Spleen (tissue), 7 donors: ENCODE data around the gene CHD5.

ENCODE experiments used
- POLR2A ChIP-seq, 3 donors: fragments of 450-650 bp; IDR thresholded peaks; one replicate each; pipeline ENCODE4 v1.5.1; 2017; ENCODE audit warnings: antibody characterized with exemption in 3 of 3, mild to moderate bottlenecking in 1 of 3
- POLR2AphosphoS5 ChIP-seq, 3 donors: sonication (generic); formaldehyde crosslinking; IDR thresholded peaks; one replicate each; pipeline ENCODE4 v1.5.1; 2017; ENCODE audit warnings: antibody characterized with exemption in 3 of 3
- TF ChIP-seq, protein P1 (sequence below), 11 experiments: fragments of 200-600 bp in 7 of 11; fragments of 450-650 bp in 4 of 11; sonication (generic) in 4 of 11; IDR thresholded peaks in 8 of 11; conservative IDR thresholded peaks in 3 of 11; 1 replicate in 7 of 11; 2 replicates in 4 of 11; pipeline versions ENCODE4 v1.4.0 to v1.8.0; 2016 to 2021; ENCODE audit warnings: antibody characterized with exemption in 11 of 11, inconsistent platforms in 4 of 11, mild to moderate bottlenecking in 1 of 11
- donor health status: DM: no; HTN: no; CAD: no; lungs with moderate emphysema.
- donor health status: DM: no; HTN: no; CAD: no.
- donor health status: DM: no; HTN: no; CAD: no.

DNA sequence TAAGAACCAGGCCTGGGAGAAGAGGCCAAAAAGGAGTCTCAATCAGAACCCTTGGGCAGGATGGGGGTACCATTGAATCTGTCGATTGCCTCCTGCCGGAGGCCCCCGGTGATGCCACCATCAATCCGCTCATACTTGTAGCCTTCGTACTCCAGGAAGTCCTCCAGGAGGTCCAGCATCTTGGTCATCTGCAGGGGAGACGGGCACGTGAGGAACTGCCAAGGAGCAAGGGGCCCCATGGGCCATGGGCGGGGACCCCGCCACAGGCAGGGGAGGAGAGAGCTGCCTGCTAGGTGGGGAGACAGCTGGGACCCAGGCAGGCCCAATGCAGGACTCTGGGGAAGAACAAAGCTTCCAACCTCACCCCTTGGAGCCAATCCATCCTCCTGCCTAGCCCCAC lies 48.6 kb downstream of the CHD5 start:
- TF ChIP-seq, protein P1, sequence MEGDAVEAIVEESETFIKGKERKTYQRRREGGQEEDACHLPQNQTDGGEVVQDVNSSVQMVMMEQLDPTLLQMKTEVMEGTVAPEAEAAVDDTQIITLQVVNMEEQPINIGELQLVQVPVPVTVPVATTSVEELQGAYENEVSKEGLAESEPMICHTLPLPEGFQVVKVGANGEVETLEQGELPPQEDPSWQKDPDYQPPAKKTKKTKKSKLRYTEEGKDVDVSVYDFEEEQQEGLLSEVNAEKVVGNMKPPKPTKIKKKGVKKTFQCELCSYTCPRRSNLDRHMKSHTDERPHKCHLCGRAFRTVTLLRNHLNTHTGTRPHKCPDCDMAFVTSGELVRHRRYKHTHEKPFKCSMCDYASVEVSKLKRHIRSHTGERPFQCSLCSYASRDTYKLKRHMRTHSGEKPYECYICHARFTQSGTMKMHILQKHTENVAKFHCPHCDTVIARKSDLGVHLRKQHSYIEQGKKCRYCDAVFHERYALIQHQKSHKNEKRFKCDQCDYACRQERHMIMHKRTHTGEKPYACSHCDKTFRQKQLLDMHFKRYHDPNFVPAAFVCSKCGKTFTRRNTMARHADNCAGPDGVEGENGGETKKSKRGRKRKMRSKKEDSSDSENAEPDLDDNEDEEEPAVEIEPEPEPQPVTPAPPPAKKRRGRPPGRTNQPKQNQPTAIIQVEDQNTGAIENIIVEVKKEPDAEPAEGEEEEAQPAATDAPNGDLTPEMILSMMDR (IDR thresholded peaks at IDR 0.05 in 8 of 11, conservative IDR thresholded peaks at IDR 0.05 in 3 of 11) = no peak
- TF ChIP-seq POLR2A (IDR thresholded peaks at IDR 0.05) (no peak), POLR2AphosphoS5 (IDR thresholded peaks at IDR 0.05) (no peak)
